Stimulated activated naive CD4-positive, alpha-beta T cell (primary cell): ENCODE data around the gene WWTR1.

ENCODE experiments used
- DNase-seq, 6 experiments: peaks; one replicate each; lab custom pipeline; 2025; lab: John Stamatoyannopoulos, UW

The WWTR1 gene

GRCh38 chr3:149470381-149470780 lies 187.4 kb downstream of the WWTR1 start:
- DNase-seq: no peak

DNA sequence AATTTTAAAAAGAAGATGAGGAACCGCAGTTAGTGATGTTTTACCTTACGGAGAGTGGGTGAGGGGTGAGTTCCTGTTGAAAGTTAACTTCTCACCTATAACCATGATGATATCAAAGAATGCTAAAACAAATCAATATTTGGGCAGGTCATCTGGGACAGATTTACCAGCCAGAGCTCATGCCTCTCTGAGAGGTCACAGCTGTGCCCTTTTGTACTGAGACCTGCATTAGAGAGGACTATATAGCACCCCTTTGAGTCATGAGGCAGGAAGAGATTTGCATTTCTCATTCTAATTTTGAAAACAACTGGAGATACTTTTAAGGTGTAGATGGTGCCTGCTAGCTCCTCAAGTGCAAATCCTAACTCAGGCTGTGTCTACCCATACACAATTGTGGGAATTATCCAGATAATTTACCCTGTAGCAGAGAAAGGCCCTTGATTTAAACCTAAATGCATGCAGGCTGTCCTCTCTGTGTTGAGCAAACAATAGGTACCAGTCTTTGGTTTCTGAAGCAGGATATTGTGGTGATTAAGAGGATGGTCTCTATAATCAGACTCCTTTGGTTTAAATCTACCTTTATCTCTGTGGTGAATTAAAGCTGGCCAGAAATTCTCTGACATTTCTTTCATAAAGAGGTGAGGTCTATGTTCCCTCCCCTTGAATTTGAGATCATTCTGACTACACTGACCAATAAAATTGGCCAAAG lies 189.2 kb downstream of the WWTR1 start:
- no peak for DNase-seq
